Smooth muscle cell of the brain vasculature (primary cell): Measurements from ENCODE around the gene TTC17.
"Not testable (repeated sequence)": the region's sequence is repeated elsewhere in the genome, so short reads cannot be mapped to it uniquely, and the experiment has no call there.

Experiments used
- DNase-seq: peaks from one replicate; pipeline ENCODE4 v3.0.0-alpha.2; 2012; ENCODE audit warnings: low read depth, low spot score

Gene TTC17

GRCh38 chr11:43459246-43459645 is 100.5 kb downstream of the TTC17 start:
- no peak for DNase-seq

- no peak for DNase-seq
These were observed 103.6 kb downstream of the TTC17 start for GRCh38 chr11:43462359-43462758.

GRCh38 chr11:43467958-43468357 is 109.2 kb downstream of the TTC17 start:
- DNase-seq, result no peak

- not testable (repeated sequence) for DNase-seq
These were observed 118.8 kb downstream of the TTC17 start for GRCh38 chr11:43477491-43477890.

GRCh38 chr11:43486141-43486540 is 127.4 kb downstream of the TTC17 start:
- DNase-seq, result no peak

- DNase-seq, result no peak
These were observed 131.2 kb downstream of the TTC17 start for GRCh38 chr11:43489869-43490465.

GRCh38 chr11:43492701-43493100 is 134.0 kb downstream of the TTC17 start:
- no peak for DNase-seq

- DNase-seq, result no peak
These were observed 134.7 kb downstream of the TTC17 start for GRCh38 chr11:43493431-43493830.

GRCh38 chr11:43497144-43497543 is 138.4 kb downstream of the TTC17 start:
- no peak for DNase-seq

- DNase-seq, result no peak
These were observed 139.8 kb downstream of the TTC17 start for GRCh38 chr11:43498561-43498960.

GRCh38 chr11:43503417-43503816 is 144.7 kb downstream of the TTC17 start:
- no peak for DNase-seq

GRCh38 chr11:43504316-43504950 is 145.7 kb downstream of the TTC17 start:
- no peak for DNase-seq

- no peak for DNase-seq
These were observed 146.5 kb downstream of the TTC17 start for GRCh38 chr11:43505171-43505570.

GRCh38 chr11:43507171-43507570 is 148.5 kb downstream of the TTC17 start:
- no peak for DNase-seq

- DNase-seq, result no peak
These were observed 149.8 kb downstream of the TTC17 start for GRCh38 chr11:43508511-43508918.

- DNase-seq, result no peak
These were observed 153.2 kb downstream of the TTC17 start for GRCh38 chr11:43511959-43512358.

GRCh38 chr11:43515090-43515489 is 156.4 kb downstream of the TTC17 start:
- no peak for DNase-seq

GRCh38 chr11:43516316-43516850 is 157.7 kb downstream of the TTC17 start:
- DNase-seq, result no peak

- DNase-seq, result no peak
These were observed 158.8 kb downstream of the TTC17 start for GRCh38 chr11:43517518-43517917.

- no peak for DNase-seq
These were observed 159.9 kb downstream of the TTC17 start for GRCh38 chr11:43518408-43519160.

GRCh38 chr11:43521471-43521870 is 162.8 kb downstream of the TTC17 start:
- DNase-seq, result no peak

- no peak for DNase-seq
These were observed 164.9 kb downstream of the TTC17 start for GRCh38 chr11:43523632-43524031.

- DNase-seq, result no peak
These were observed 173.3 kb downstream of the TTC17 start for GRCh38 chr11:43532041-43532440.
